ENCODE data around the gene SLC22A12.

SLC22A12 gene

DNA sequence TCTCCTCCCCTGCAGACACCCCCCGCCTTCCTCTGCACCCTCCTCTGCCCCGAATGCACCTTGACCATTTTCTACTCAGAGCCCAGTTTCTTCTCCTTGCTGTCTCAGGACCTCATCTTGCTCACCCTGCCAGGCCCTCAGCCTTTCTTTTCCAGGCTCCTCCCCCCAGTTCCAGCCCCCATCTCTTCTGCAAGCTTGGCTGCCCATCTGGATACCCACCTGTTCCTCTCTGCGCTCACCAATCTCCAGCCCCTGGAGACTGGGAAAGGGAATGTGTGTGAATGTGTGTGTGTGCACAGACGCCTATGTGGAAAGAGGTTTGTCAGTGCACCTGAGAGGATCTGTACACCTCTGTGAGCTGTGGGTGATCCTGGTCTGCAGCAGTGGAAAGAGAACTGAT lies 36.4 kb downstream of the SLC22A12 start:
- DNase-seq (ENCODE audit: low spot score): no peak

DNA sequence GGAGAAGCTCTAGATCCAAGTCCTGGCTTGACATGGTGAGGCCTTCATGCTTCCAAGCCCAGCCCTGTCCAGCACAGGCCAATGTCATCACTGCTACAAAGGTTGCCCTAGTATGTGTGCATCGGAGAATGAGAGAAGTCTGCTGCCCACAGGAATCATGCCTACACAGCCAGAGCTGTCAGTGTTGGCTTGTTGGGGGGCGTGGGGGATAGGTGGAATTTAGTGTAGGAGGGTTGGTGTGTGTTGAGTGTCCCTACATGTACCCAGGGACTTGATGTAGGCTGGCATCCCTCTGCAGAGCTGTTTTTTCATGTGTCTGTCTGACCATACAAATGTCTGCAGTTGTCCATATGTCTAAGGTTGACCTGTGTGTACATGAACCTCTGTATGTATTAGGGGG lies 37.6 kb downstream of the SLC22A12 start:
- DNase-seq (ENCODE audit: low spot score): no peak

DNA sequence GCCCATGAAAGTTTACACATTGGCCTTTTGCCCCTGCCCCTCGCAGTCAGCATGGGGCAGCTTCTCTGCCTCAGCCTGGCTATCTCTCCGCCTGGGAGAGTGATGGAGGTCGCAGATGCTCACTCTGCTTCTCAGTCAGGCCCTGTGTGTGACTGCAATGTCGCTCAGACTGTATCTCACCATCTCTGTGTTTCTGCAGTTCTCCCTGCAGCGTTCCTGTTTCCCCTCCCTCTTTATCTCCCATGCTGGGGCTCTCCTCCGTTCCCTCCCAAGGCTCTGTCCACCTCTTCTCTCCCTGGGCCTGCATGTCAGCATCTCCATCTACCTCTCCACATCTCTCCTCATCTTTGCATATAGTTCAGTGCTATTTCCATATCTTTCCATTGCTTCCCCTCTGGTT lies 38.1 kb downstream of the SLC22A12 start:
- DNase-seq (ENCODE audit: low spot score): no peak

DNA sequence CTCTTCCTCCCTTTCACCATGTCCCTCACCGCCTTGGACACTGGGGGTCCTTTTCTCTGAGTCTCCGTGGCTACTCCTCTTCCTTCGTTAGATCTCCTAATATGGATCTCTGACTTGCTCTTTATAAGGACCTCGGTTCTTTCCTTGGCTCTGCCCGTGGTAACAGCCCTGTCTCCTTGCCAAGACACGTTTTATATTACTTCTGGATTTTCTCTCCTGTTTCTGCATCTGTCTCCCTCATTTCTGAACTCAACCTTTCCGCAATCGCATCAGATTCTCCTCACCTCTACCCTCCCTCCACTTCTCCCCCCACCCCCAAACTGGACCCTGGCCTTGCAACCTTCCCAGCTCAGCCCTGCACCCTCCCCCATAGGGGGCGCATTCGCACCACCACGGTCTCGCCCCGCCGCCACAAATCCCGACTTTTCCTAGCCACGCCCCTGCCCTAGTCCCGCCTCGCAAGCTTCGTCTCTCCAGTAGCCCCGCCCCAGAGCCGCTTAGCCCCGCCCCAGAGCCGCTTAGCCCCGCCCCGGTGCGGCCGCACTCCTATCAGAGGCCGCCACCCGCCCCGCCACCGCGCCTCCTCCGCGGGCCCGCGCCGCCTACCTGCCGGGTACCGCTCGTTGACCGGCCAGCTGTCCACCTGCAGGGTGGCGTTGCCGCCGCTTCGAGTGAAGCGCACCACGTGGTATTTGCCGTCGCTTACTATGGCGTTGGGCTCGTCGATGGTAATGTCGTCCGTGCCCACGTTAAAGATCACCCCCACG lies 39.0 kb downstream of the SLC22A12 start:
- no peak for DNase-seq (ENCODE audit: low spot score)

DNA sequence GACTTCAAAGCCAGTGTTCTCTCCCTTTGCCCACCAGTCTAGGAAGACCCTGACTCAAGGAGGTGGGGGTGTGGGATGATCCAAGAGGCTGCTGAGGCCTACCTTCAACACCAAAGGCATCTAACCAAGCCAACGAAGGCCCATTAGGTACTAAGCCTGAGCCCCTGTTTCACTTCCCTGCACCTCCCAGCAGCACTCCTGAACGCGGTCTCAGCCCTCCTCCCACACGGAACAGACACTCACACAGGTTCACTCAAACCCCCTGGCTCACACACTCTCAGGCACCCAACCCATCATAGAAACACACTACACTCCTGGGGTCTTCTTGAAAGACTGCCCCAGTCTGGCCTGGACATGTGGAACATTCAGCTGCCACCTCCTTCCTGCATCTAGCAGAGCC lies 40.7 kb downstream of the SLC22A12 start:
- DNase-seq (ENCODE audit: low spot score): no peak

DNA sequence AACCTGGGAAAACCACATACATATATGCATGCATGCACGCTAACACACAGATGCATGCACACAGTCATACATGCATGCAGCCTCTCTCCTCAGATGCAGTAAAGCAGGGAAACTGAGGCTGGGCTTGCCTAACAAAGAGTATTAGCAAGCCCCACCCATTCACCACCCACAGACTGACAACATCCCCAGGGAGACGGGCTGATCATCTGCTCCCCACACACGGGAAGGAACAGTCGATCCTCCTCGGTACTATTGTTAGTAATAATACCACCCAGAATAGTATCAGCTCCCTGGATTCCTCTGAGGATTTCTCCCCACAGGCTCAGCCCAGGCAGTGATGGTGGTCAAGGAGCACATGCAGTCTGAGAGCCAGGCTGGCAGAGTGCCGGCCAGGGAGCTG lies 41.2 kb downstream of the SLC22A12 start:
- DNase-seq (ENCODE audit: low spot score): no peak

DNA sequence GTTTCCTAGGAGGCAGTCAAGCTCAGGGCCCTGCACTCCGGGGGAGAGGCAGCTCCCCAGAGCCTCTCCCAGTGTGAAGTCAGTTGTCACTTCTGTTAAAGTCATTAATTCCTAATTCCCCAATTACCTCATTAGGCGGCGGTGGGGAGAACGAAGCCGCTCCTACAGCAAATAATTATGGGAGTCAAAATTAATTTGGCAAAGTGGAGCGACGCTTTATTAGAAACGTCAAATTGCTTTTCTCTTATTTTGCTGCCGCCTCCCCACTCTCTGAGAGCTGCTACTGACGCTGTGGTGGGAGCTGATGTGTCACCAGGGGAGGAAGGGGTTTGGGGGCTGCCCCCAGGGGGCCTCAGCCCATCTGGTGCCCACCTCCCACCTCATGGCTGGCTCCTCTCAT lies 41.6 kb downstream of the SLC22A12 start:
- DNase-seq (ENCODE audit: low spot score): no peak

DNA sequence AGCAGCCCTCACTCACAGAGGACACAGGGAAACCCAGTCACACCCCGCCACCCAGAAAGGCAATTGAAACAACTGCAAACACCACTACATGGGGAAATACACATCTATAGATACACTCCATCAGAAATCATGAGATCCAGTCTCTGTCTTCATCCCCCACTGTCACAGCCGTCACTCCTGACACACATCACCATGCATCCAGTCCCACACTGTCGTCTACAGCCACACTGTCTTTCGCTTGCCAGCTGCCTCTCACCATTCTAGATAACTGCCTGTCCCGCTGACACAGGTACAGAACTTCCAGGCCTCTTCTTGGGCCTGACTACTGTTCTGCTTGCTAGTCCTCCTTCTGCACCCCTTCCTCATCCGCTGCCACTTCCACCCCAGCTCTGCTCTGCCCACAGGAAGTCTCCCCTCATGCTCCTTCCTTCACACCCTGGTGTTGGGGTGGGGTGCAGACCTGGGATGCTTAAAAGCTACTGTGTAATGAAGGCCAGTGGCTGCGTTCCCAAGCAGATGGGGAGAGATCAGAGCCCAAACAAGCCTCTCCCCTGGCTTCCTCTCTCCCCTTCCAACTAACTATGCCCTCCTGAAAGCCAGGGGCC lies 42.6 kb downstream of the SLC22A12 start:
- no peak for DNase-seq (ENCODE audit: low spot score)

DNA sequence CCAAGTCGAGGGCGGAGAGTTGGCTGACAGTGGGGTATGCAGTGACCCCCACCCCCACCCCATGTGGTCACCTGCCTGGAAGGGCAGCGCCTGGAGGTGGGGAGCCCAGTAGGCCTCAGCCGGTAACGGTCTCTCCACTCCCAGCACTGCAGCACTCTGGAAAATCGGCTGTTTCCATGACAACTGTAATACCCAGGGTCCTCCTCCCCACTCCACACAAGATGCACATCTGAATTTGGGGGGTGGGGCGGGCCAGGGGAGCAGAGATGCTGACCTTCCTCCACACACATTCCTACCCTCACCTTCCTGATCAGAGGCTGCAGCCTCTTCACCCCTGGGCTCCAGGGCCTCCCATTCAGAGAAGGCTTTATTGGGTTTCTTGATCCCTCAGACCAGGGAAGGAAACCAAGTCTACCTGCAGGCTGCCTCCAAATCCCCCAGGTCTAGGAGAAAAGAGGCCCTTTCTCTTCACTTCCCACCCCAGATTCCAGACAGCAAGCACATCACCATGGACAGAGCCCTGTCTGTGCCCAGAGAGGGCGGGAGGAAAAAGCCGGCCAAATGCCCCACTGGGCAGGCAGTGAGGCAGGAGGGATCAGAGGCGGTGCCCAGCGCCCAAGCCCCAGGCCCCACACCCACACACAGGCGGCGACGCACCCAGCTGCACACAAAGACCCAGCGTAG lies 46.5 kb downstream of the SLC22A12 start:
- no peak for DNase-seq (ENCODE audit: low spot score)

DNA sequence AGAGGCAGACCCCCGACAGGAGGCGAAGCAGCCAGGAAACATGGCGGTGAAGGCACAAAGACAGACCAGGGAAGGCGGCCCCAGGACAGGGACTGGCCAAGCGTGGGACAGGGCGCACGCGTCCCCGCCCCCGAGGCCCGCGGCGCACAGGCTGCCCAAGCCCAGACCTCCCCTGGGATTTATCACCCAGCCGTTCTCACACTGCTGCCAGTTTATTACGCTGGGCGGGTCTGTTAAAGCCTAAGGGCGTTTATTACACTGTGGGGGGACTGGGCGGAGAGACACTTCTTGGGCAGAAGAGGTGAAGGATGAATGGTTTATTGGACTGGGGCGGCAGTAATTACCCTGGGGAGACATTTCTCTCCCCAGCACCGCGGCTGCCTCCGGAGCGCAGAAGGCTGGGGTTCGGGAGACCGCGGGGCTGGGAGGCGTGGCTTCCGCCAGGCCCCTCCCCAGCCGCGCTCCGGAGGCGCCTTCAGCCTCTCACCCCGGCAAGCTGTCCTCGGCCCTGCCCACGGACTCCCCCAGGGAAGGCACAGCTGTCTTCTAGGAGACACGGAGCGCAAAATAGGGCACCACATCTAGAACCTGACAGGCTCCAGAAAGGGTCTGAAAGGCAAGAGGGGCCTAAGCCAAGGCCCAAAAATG lies 47.1 kb downstream of the SLC22A12 start:
- DNase-seq (ENCODE audit: low spot score): no peak

DNA sequence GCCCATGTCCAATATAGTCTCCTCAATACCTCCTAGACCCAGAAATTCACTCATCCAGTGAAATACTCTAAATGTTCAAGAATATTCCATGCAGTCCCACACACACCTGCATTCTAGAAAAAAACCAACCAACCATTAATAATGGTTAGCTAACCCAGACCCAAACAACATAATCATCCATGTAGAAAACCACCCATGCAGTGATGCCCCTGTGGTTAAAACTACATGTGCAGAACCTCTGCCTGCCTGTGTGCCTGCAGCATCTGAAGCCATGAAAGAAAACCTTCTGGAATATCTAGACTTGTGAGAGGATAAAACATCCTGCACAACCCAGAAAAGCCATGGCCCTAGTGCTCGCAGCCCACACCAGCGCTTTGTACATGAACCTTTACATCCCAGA lies 47.8 kb downstream of the SLC22A12 start:
- DNase-seq (ENCODE audit: low spot score): no peak

DNA sequence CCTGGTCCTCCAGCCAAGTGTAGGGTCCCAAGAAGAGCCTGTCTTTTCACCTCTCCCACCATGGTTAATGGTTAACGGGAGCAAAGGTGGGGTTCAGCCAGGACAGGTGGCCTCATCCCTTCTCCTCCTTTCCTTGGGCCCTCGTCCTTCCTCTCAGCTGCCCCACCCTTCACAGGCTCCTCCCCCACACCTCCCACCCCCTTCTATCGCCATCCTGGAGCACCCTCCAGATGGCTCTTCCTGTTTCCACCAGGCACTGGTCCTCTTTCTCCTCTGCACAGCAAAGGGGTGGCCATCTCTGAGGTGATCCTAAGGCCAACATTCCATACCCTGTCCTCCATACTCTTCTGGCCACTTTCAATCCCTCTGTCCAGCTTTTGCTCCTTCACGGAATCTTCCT lies 48.9 kb downstream of the SLC22A12 start:
- no peak for DNase-seq (ENCODE audit: low spot score)

DNA sequence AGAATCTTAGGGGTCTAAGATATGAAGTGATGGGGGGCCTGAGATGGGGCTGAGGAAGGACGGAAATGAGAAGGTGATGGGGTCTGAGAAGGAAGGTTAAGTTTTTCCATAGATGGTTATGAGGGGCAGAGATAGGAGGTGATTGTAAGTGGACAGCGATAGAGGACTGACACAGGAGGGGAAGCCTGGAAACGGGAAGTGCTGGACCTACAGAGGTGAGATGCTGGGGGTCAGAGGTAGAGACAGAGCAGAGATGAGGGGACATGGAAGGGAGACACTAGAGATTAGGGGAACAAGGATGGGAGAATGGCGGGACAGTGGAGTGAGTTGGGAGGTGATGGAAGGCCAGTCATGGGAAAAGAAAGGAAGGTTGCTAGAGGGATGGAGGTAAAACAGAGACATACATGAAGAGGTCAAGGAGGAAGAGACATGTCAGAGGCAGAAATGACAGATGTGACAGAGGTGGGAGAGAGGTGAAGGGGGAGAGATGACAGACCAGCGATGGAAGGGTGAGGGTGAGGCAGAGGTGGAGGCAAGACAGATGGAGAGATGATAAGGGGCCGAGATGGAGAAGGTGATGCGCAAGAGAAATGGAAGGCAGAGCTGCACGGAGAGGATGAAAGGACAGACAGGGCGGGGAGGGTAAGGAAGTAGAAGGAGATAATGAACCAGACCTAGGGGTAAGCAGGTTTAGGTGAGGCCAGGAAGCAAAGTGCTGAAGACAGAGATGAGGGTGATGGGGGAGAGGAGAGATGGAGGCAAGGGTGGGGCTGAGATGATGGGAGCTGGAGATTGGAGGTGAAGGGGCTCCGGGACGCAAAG lies 50.8 kb downstream of the SLC22A12 start:
- no peak for DNase-seq (ENCODE audit: low spot score)

DNA sequence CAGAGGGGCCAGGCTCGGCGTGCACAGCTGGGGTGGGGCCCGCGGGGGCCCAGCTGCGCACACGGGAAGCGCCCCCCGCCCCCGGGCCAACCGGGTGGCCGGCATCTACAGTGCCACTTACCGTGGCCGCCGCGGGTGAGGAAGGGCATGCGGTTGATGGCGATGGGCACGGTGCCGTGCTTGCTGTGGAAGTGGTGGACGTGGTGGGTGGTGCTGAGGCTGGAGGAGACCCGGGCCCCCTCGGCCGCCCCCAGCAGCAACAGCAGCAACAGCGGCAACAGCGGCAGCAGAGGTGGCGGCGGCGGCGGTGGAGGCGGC lies 51.4 kb downstream of the SLC22A12 start:
- no peak for DNase-seq (ENCODE audit: low spot score)

DNA sequence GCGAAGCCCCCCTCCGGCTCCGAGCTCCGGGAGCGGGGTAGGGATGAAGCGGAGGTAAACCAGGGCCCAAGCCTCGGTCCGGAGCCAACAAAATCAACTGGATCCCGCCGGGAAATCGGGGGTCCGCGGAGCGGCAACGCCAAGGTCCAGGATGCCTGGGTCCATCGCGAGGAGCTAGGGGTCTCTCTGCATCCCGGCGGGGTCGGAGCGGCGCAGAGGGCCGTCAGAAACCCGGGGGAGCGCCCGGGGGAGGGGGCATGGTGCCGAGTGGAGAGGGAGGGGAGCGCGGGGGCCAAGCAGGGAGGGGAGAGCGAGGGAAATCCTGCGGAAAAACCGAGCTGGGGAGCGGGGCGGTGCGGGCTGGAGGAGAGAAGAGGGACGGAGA lies 51.8 kb downstream of the SLC22A12 start:
- no peak for DNase-seq (ENCODE audit: low spot score)

DNA sequence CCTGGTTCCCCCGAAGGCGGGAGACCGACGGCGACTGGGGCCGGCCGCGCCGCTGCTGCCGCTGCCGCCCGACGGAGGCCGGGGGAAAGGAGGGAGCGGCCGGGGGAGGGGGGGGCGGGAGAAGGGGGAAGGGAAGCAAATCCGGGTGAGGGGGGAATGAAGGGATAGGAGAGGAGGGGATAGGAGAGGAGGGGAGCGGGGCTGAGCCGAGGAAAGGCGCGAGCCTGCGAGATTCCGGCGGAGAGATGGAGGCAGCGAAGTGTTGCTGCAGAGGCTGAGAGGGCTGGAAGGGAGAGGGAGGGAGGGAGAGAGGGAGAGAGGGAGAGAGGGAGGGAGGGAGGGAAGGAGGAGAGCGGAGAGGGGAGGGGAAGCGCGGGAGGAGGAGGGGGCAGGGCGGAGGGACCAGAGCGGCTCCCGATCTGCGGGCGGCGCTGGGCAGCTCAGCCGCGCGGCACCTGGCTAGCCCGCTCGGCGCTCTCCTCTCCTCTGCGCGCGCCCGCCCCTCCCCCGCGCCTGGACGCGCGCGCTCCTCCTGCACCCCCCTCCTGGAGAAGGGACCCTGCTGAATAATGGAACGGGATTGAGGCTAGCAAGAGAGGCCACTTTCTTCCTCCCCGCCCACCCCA lies 52.3 kb downstream of the SLC22A12 start:
- peak; percentile 53 for DNase-seq (ENCODE audit: low spot score)

DNA sequence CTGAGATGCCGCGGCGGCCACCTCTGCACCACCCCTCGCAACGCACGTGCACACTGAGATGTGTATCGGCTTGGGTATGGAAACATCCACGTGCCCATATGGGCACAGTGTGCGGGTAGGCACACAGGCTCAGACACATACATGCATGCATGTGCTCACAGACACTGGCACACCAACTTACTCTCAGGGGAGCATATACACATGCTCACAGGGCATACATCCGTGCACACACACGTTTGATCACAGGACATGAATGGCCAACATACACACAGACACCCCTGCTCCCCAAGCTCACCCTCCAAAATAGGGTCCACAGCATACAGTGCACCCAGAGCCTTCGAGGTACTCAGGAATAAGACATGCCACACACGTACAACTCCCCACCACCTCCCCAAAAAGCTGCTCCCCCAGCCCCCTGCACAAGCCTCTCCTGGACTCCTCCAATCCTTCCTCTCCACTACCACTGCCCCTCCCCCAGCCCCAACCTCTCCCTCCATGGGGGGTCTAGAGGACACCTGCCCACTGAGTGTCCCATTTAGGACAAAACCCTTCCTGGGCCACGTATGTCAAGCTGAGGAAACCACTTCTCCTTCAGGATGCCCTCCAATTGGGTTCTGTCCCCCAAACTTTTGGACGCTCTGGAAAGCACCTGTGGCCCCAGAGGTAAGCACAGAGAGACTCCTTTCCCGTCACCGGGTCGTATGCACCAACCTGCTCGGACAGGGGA lies 53.1 kb downstream of the SLC22A12 start:
- DNase-seq (ENCODE audit: low spot score): no peak

DNA sequence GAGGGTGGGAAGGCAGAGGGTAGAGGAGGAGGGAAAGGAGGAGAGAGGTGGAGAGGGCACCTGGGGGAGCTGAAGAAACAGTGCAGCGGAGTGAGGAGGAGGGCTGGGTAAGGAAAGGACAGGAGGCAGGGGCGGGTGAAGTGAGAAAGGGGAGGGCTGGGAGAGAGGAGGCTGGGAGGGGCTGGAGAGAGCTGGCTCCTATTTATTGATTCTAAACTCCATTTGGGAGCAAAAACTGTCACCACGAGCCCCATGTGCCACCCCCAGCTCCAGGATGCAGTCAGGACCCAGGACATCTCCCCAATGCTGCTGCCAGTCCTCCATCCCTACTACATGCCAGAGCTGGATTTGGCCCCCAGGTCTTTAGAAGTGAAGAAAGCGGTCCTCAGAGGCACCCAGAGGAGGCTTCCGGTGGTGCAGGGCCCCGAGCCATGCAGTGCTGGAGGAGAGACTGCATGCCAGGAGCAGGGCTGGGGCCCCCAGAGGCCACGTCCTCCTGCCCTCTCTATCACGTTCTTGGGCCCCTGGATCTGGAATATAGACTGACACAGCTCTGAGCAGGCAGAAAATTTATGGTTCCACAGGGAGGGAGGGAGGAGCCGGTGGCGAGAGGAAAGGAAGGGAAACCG lies 53.7 kb downstream of the SLC22A12 start:
- DNase-seq (ENCODE audit: low spot score): peak; percentile 57

DNA sequence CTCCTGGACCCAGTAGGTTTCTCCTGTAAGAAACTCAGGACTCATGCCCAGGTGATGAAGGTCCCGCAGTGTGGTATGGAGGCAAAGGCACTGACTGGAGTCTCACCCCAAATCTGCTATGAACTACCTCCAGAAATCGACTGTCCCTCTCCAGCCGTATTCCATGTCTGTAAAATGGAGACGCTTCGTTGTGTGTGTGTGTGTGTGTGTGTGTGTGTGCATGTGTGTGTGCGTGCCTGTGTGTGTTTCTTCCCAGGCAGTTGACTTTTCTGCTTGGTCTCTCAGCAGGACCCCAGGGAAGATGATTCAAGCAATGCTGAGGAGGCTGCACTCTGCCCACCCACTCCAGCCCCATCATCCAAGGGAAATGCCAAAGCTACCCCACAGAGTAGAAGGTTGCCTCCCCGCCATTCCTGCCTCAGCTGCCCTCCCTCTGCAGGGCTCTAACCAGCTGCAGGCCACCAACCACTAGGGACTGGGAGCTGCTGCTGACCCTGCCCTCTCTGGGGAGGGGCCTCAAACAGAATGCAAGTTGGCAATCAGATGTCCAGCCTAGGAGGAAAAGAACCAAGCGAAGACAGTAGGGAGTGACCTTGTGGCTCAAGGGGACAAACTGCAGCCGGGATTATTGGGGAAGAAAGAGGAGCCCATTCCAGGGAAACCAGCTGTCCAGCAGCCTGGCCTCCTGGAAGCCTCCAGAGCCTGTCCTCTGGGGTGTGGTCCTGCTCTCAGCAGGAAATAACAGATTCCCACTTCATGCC lies 56.2 kb downstream of the SLC22A12 start:
- no peak for DNase-seq (ENCODE audit: low spot score)

DNA sequence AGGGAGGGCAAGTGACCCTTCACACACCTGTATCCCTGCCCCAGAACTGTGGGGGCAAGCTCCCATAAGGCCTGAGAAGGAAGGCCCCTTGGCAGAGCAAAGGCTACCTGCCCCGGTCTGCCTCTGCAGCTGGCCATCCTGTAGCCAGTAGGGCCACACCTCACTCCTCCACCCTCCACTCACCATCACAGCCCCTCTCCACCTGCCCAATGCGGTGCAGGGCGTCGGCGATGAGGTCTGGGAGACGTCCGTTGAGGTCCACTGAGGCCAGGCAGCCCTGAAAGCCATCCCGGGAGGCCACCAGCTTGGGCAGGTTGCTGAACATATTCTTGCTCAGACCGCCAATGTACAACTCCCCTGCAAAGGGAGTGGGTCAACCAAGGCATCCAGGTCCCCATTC lies 57.5 kb downstream of the SLC22A12 start:
- no peak for DNase-seq (ENCODE audit: low spot score)
